WTC11 (cell line): Measurements from ENCODE around the gene ATP2C1. TPM values are rescaled to one million over a fixed set of nuclear protein-coding genes. Genes with fewer than 3 reads are reported as not detected.

ENCODE experiments used
- ATAC-seq: fragments of 200-7000 bp; cut with Tn5 transposase; 2 replicates; pipeline ENCODE4 v1.10.0; 2021; ENCODE audit warnings: mild to moderate bottlenecking, moderate library complexity
- CTCF ChIA-PET: fragments of 300-600 bp; sonication (Branson Sonifier 250); formaldehyde crosslinking; loops from one replicate; lab custom pipeline; 2021; ENCODE audit warnings: antibody characterized with exemption; lab: Charles Lee
- POLR2A ChIA-PET: fragments of 350-600 bp; sonication (Branson Sonifier 250); formaldehyde crosslinking; loops from one replicate; lab custom pipeline; 2021; ENCODE audit warnings: antibody characterized with exemption; lab: Charles Lee
- DNase-seq: peaks from one replicate; pipeline ENCODE4 v3.0.0; 2021; ENCODE audit warnings: low spot score
- H3K27ac Mint-ChIP-seq: 2 replicates; pipeline ENCODE4 v1.8.0; 2021; ENCODE audit warnings: mixed read lengths
- H3K27me3 Mint-ChIP-seq: 2 replicates; pipeline ENCODE4 v1.8.0; 2021; ENCODE audit warnings: low read depth, mild to moderate bottlenecking, moderate library complexity, mixed read lengths
- H3K36me3 Mint-ChIP-seq: 2 replicates; pipeline ENCODE4 v1.8.0; 2021; ENCODE audit warnings: mixed read lengths
- H3K4me1 Mint-ChIP-seq: 2 replicates; pipeline ENCODE4 v1.8.0; 2022; ENCODE audit warnings: mixed read lengths
- H3K4me3 Mint-ChIP-seq: 2 replicates; pipeline ENCODE4 v1.8.0; 2021; ENCODE audit warnings: mild to moderate bottlenecking, moderate library complexity, mixed read lengths
- H3K9me3 Mint-ChIP-seq: 2 replicates; pipeline ENCODE4 v1.8.0; 2021; ENCODE audit warnings: mixed read lengths
- CREM ChIP-seq: sonication (generic); formaldehyde crosslinking; IDR thresholded peaks from 2 replicates; pipeline ENCODE4 v1.8.1; 2022; ENCODE audit warnings: mild to moderate bottlenecking, missing genetic modification reagents, moderate library complexity
- E2F5 ChIP-seq: sonication (generic); formaldehyde crosslinking; IDR thresholded peaks from 2 replicates; pipeline ENCODE4 v1.8.1; 2022; ENCODE audit warnings: mild to moderate bottlenecking, moderate library complexity, missing genetic modification reagents
- EMX1 ChIP-seq: fragments of 250-450 bp; sonication (Bioruptor Pico); IDR thresholded peaks from 2 replicates; pipeline ENCODE4 v1.8.0; 2021; ENCODE audit warnings: mild to moderate bottlenecking
- GTF2I ChIP-seq: fragments of 250-450 bp; sonication (Bioruptor Pico); conservative IDR thresholded peaks from 2 replicates; pipeline ENCODE4 v1.4.0; 2021; ENCODE audit warnings: mild to moderate bottlenecking
- HMGA2 ChIP-seq: fragments of 250-450 bp; sonication (Bioruptor Pico); IDR thresholded peaks from 2 replicates; pipeline ENCODE4 v1.4.0; 2021; ENCODE audit warnings: mild to moderate bottlenecking, moderate library complexity
- JUN ChIP-seq: sonication (generic); formaldehyde crosslinking; IDR thresholded peaks from 2 replicates; pipeline ENCODE4 v1.8.0; 2023; ENCODE audit warnings: mild to moderate bottlenecking, missing genetic modification reagents
- MLX ChIP-seq: sonication (generic); formaldehyde crosslinking; IDR thresholded peaks from 2 replicates; pipeline ENCODE4 v1.8.1; 2023; ENCODE audit warnings: mild to moderate bottlenecking, missing genetic modification reagents, moderate library complexity
- NR2C2 ChIP-seq: sonication (generic); formaldehyde crosslinking; IDR thresholded peaks from 2 replicates; pipeline ENCODE4 v1.8.0; 2022; ENCODE audit warnings: mild to moderate bottlenecking, missing genetic modification reagents
- OVOL2 ChIP-seq: fragments of 250-450 bp; sonication (Bioruptor Pico); IDR thresholded peaks from 2 replicates; pipeline ENCODE4 v1.9.0; 2021; ENCODE audit warnings: mild to moderate bottlenecking, borderline replicate concordance
- TEAD1 ChIP-seq: sonication (generic); formaldehyde crosslinking; IDR thresholded peaks from 2 replicates; pipeline ENCODE4 v1.8.0; 2022; ENCODE audit warnings: mild to moderate bottlenecking, missing genetic modification reagents
- ZBTB21 ChIP-seq: sonication (generic); formaldehyde crosslinking; IDR thresholded peaks from 2 replicates; pipeline ENCODE4 v1.8.1; 2023; ENCODE audit warnings: mild to moderate bottlenecking, missing genetic modification reagents, borderline replicate concordance
- ZNF219 ChIP-seq: sonication (generic); formaldehyde crosslinking; IDR thresholded peaks from 2 replicates; pipeline ENCODE4 v1.8.0; 2023; ENCODE audit warnings: missing genetic modification reagents, mild to moderate bottlenecking, borderline replicate concordance
- ZNF281 ChIP-seq: sonication (generic); formaldehyde crosslinking; IDR thresholded peaks from 2 replicates; pipeline ENCODE4 v1.8.0; 2023; ENCODE audit warnings: mild to moderate bottlenecking, missing genetic modification reagents
- ZNF396 ChIP-seq: fragments of 250-450 bp; sonication (Bioruptor Pico); IDR thresholded peaks from 2 replicates; pipeline ENCODE4 v1.8.0; 2021; ENCODE audit warnings: mild to moderate bottlenecking, moderate library complexity, borderline replicate concordance
- total RNA-seq: library from RNA; stranded (reverse); gene quantifications from 3 replicates; pipeline ENCODE4 v1.2.3, GENCODE V29; 2021
- TF ChIP-seq, protein P1 (sequence below): fragments of 250-450 bp; sonication (Bioruptor Pico); IDR thresholded peaks from 2 replicates; pipeline ENCODE4 v1.9.0; 2021; ENCODE audit warnings: mild to moderate bottlenecking, borderline replicate concordance
- TF ChIP-seq, protein P2 (sequence below): sonication (generic); formaldehyde crosslinking; IDR thresholded peaks from 2 replicates; pipeline ENCODE4 v1.8.0; 2022; ENCODE audit warnings: missing genetic modification reagents
- TF ChIP-seq, protein P3 (sequence below): fragments of 250-450 bp; sonication (Bioruptor Pico); IDR thresholded peaks from 2 replicates; pipeline ENCODE4 v2.1.2; 2022; ENCODE audit warnings: mild to moderate bottlenecking, moderate library complexity
- TF ChIP-seq, protein P4 (sequence below): sonication (generic); formaldehyde crosslinking; IDR thresholded peaks from 2 replicates; pipeline ENCODE4 v1.8.1; 2023; ENCODE audit warnings: mild to moderate bottlenecking, missing genetic modification reagents, borderline replicate concordance

Gene ATP2C1
- total RNA-seq, 1 experiment from 2014 or later, result 62.5 TPM

GRCh38 chr3:130961458-130961857 lies 67.6 kb downstream of the ATP2C1 start (continued):
- TF ChIP-seq MLX (CRISPR knock-in tag), result no peak
- no peak for TF ChIP-seq TEAD1 (CRISPR knock-in tag)
- TF ChIP-seq, protein P1, sequence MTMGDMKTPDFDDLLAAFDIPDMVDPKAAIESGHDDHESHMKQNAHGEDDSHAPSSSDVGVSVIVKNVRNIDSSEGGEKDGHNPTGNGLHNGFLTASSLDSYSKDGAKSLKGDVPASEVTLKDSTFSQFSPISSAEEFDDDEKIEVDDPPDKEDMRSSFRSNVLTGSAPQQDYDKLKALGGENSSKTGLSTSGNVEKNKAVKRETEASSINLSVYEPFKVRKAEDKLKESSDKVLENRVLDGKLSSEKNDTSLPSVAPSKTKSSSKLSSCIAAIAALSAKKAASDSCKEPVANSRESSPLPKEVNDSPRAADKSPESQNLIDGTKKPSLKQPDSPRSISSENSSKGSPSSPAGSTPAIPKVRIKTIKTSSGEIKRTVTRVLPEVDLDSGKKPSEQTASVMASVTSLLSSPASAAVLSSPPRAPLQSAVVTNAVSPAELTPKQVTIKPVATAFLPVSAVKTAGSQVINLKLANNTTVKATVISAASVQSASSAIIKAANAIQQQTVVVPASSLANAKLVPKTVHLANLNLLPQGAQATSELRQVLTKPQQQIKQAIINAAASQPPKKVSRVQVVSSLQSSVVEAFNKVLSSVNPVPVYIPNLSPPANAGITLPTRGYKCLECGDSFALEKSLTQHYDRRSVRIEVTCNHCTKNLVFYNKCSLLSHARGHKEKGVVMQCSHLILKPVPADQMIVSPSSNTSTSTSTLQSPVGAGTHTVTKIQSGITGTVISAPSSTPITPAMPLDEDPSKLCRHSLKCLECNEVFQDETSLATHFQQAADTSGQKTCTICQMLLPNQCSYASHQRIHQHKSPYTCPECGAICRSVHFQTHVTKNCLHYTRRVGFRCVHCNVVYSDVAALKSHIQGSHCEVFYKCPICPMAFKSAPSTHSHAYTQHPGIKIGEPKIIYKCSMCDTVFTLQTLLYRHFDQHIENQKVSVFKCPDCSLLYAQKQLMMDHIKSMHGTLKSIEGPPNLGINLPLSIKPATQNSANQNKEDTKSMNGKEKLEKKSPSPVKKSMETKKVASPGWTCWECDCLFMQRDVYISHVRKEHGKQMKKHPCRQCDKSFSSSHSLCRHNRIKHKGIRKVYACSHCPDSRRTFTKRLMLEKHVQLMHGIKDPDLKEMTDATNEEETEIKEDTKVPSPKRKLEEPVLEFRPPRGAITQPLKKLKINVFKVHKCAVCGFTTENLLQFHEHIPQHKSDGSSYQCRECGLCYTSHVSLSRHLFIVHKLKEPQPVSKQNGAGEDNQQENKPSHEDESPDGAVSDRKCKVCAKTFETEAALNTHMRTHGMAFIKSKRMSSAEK (CRISPR knock-in tag), result no peak
- TF ChIP-seq HMGA2, result no peak
- no peak for TF ChIP-seq E2F5 (CRISPR knock-in tag)

DNA sequence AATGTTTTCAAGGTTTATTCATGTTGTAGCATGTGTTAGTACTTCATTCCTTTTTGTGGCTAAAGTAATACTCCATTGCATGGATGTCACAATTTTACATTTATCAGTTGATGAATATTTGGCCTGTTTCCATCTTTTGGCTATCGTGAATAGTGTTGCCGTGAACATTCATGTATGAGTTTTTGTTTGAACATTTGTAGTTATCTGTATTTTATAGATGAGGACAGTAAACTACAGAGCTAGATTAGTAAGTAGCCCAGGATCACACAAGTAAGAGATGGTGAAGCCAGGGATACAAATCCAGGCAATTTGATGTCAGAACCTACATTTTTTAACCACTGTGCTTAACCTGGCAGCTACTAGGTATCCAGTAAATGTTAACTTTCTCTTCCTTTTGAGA lies 69.6 kb downstream of the ATP2C1 start:
- Mint-ChIP-seq H3K4me3 (no peak overlapping the region), H3K9me3 (no peaks in the 10 kb centered on the region), H3K36me3 (peaks cover 30% of the 10 kb centered on the region), H3K27ac (peak overlapping the region; percentile 8; the same call in 1 of the 2 replicates), H3K4me1 (peaks cover 9% of the 10 kb centered on the region), H3K27me3 (no peaks in the 10 kb centered on the region)
- CTCF ChIA-PET, result no interaction called here
- DNase-seq, result no peak
- POLR2A ChIA-PET, result no interaction called here
- no peak for TF ChIP-seq NR2C2 (CRISPR knock-in tag)
- no peak for TF ChIP-seq ZBTB21 (CRISPR knock-in tag)
- TF ChIP-seq, protein P2, sequence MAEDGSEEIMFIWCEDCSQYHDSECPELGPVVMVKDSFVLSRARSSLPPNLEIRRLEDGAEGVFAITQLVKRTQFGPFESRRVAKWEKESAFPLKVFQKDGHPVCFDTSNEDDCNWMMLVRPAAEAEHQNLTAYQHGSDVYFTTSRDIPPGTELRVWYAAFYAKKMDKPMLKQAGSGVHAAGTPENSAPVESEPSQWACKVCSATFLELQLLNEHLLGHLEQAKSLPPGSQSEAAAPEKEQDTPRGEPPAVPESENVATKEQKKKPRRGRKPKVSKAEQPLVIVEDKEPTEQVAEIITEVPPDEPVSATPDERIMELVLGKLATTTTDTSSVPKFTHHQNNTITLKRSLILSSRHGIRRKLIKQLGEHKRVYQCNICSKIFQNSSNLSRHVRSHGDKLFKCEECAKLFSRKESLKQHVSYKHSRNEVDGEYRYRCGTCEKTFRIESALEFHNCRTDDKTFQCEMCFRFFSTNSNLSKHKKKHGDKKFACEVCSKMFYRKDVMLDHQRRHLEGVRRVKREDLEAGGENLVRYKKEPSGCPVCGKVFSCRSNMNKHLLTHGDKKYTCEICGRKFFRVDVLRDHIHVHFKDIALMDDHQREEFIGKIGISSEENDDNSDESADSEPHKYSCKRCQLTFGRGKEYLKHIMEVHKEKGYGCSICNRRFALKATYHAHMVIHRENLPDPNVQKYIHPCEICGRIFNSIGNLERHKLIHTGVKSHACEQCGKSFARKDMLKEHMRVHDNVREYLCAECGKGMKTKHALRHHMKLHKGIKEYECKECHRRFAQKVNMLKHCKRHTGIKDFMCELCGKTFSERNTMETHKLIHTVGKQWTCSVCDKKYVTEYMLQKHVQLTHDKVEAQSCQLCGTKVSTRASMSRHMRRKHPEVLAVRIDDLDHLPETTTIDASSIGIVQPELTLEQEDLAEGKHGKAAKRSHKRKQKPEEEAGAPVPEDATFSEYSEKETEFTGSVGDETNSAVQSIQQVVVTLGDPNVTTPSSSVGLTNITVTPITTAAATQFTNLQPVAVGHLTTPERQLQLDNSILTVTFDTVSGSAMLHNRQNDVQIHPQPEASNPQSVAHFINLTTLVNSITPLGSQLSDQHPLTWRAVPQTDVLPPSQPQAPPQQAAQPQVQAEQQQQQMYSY (CRISPR knock-in tag), result no peak
- TF ChIP-seq GTF2I (CRISPR knock-in tag), result no peak
- no peak for TF ChIP-seq ZNF281 (CRISPR knock-in tag)
- TF ChIP-seq, protein P3, sequence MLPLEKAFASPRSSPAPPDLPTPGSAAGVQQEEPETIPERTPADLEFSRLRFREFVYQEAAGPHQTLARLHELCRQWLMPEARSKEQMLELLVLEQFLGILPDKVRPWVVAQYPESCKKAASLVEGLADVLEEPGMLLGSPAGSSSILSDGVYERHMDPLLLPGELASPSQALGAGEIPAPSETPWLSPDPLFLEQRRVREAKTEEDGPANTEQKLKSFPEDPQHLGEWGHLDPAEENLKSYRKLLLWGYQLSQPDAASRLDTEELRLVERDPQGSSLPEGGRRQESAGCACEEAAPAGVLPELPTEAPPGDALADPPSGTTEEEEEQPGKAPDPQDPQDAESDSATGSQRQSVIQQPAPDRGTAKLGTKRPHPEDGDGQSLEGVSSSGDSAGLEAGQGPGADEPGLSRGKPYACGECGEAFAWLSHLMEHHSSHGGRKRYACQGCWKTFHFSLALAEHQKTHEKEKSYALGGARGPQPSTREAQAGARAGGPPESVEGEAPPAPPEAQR (CRISPR knock-in tag), result no peak
- no peak for TF ChIP-seq OVOL2 (CRISPR knock-in tag)
- TF ChIP-seq, protein P4, sequence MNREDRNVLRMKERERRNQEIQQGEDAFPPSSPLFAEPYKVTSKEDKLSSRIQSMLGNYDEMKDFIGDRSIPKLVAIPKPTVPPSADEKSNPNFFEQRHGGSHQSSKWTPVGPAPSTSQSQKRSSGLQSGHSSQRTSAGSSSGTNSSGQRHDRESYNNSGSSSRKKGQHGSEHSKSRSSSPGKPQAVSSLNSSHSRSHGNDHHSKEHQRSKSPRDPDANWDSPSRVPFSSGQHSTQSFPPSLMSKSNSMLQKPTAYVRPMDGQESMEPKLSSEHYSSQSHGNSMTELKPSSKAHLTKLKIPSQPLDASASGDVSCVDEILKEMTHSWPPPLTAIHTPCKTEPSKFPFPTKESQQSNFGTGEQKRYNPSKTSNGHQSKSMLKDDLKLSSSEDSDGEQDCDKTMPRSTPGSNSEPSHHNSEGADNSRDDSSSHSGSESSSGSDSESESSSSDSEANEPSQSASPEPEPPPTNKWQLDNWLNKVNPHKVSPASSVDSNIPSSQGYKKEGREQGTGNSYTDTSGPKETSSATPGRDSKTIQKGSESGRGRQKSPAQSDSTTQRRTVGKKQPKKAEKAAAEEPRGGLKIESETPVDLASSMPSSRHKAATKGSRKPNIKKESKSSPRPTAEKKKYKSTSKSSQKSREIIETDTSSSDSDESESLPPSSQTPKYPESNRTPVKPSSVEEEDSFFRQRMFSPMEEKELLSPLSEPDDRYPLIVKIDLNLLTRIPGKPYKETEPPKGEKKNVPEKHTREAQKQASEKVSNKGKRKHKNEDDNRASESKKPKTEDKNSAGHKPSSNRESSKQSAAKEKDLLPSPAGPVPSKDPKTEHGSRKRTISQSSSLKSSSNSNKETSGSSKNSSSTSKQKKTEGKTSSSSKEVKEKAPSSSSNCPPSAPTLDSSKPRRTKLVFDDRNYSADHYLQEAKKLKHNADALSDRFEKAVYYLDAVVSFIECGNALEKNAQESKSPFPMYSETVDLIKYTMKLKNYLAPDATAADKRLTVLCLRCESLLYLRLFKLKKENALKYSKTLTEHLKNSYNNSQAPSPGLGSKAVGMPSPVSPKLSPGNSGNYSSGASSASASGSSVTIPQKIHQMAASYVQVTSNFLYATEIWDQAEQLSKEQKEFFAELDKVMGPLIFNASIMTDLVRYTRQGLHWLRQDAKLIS (CRISPR knock-in tag), result no peak
- TF ChIP-seq JUN (CRISPR knock-in tag), result no peak
- no peak for TF ChIP-seq CREM
- no peak for TF ChIP-seq ZNF219
- no peak for TF ChIP-seq EMX1 (CRISPR knock-in tag)
- no peak for TF ChIP-seq ZNF396 (CRISPR knock-in tag)
- no peak for ATAC-seq
